Measurements from ENCODE around the gene ZMAT3.
A peak's percentile ranks its signal among the peaks of the same experiment; 100 is the strongest.

The ZMAT3 gene

DNA sequence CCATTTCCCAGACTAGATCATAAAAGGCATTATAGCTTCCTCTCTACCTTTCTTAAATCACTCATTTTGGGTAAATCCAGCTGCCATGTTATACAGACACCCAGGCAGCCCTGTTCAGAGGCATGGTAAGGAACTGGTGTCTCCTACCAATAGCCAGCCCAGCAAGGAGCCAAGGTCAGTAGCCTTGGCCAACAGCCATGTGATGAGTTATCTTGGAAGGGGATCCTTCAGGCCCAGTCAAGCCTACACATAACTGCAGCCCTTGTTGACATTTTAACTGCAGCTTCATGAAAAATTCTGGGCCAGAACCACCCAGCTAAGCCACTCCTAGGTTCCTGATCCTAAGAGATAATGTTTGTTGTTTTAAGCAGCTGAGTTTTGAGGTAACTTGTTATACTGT lies 29.0 kb upstream of the ZMAT3 start:
- DNase-seq (ENCODE audit: low read depth in 2 of 2), result peak in 1 of 2 donors; percentile 65
- TF ChIP-seq CTCF (IDR thresholded peaks at IDR 0.05; ENCODE audit: low read depth, low read length), result no peak
- H3K4me3 ChIP-seq (replicated peaks in 1 of 2; ENCODE audit: low read depth in 2 of 2, low read length in 2 of 2), result no peak overlapping the region

- DNase-seq (ENCODE audit: low read depth in 2 of 2), result peak; percentile 41 to 78
- peak; percentile 36 for TF ChIP-seq CTCF (IDR thresholded peaks at IDR 0.05; ENCODE audit: low read depth, low read length)
- peak overlapping the region in 1 of 2 donors; percentile 9 for H3K4me3 ChIP-seq (replicated peaks in 1 of 2; ENCODE audit: low read depth in 2 of 2, low read length in 2 of 2)
Measured at GRCh38 chr3:179098388-179099077, 26.9 kb upstream of the ZMAT3 start.

- DNase-seq (ENCODE audit: low read depth in 2 of 2), result peak in 1 of 2 donors; percentile 33
- no peak overlapping the region for H3K4me3 ChIP-seq (replicated peaks in 1 of 2; ENCODE audit: low read depth in 2 of 2, low read length in 2 of 2)
- TF ChIP-seq CTCF (IDR thresholded peaks at IDR 0.05; ENCODE audit: low read depth, low read length), result no peak
Measured at GRCh38 chr3:179093807-179094206, 22.2 kb upstream of the ZMAT3 start.

DNA sequence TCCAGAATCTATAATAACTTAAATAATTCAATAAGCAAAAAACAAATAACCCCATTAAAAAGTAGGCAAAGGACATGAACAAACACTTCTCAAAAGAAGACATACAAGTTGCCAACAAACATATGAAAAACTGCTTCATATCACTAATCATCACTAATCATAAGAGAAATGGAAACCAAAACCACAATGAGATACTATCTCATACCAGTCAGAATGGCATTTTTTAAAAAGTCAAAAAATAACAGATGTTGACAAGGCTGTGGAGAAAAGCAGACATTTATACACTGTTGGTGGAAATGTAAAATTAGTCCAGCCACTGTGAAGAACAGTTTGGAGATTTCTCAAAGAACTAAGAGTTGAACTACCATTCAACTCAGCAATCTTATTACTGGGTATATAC lies 19.5 kb upstream of the ZMAT3 start:
- no peak overlapping the region for H3K4me3 ChIP-seq (replicated peaks in 1 of 2; ENCODE audit: low read depth in 2 of 2, low read length in 2 of 2)
- no peak for TF ChIP-seq CTCF (IDR thresholded peaks at IDR 0.05; ENCODE audit: low read depth, low read length)
- DNase-seq (ENCODE audit: low read depth in 2 of 2), result no peak

- DNase-seq (ENCODE audit: low read depth in 2 of 2), result no peak
- H3K4me3 ChIP-seq (replicated peaks in 1 of 2; ENCODE audit: low read depth in 2 of 2, low read length in 2 of 2), result no peak overlapping the region
- TF ChIP-seq CTCF (IDR thresholded peaks at IDR 0.05; ENCODE audit: low read depth, low read length), result no peak
Measured at GRCh38 chr3:179088306-179088705, 16.7 kb upstream of the ZMAT3 start.

DNA sequence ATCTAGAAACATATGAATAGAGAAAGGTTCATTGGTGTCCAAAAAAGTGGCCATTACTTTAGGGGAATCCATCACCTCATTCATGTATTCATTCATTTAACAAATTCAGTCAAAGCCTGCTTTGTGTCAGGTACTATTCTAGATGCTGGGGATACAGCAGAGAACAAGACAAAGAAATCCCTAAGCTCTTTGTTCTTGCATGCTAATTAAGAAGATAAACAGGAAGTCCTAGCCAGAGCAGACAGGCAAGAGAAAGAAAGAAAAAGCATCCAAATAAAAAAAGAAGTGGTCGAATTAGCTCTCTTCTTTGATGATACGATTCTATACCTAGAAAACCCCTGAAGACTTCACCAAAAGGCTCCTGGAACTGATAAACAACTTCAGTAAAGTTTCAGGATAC lies 12.4 kb upstream of the ZMAT3 start:
- TF ChIP-seq CTCF (IDR thresholded peaks at IDR 0.05; ENCODE audit: low read depth, low read length), result no peak
- DNase-seq (ENCODE audit: low read depth in 2 of 2), result no peak
- H3K4me3 ChIP-seq (replicated peaks in 1 of 2; ENCODE audit: low read depth in 2 of 2, low read length in 2 of 2), result no peak overlapping the region

GRCh38 chr3:179082416-179082815 lies 10.8 kb upstream of the ZMAT3 start:
- peak in 1 of 2 donors; percentile 55 for DNase-seq (ENCODE audit: low read depth in 2 of 2)
- TF ChIP-seq CTCF (IDR thresholded peaks at IDR 0.05; ENCODE audit: low read depth, low read length), result no peak
- no peak overlapping the region for H3K4me3 ChIP-seq (replicated peaks in 1 of 2; ENCODE audit: low read depth in 2 of 2, low read length in 2 of 2)

All from cardiac fibroblast (primary cell).